ENCODE data around the gene PSMG3.
"Not testable (repeated sequence)": the region's sequence is repeated elsewhere in the genome, so short reads cannot be mapped to it uniquely, and the experiment has no call there.

Gene PSMG3

GRCh38 chr7:1596181-1597043 lies 26.6 kb upstream of the PSMG3 start:
- DNase-seq (ENCODE audit: low read depth) = no peak

- DNase-seq (ENCODE audit: low read depth) = no peak
Observed at GRCh38 chr7:1595636-1596035, 25.8 kb upstream of the PSMG3 start.

- DNase-seq (ENCODE audit: low read depth) = no peak
Observed at GRCh38 chr7:1595027-1595426, 25.2 kb upstream of the PSMG3 start.

GRCh38 chr7:1593904-1594421 lies 24.1 kb upstream of the PSMG3 start:
- no peak for DNase-seq (ENCODE audit: low read depth)

- no peak for DNase-seq (ENCODE audit: low read depth)
Observed at GRCh38 chr7:1593091-1593866, 23.4 kb upstream of the PSMG3 start.

- no peak for DNase-seq (ENCODE audit: low read depth)
Observed at GRCh38 chr7:1592299-1592871, 22.6 kb upstream of the PSMG3 start.

- no peak for DNase-seq (ENCODE audit: low read depth)
Observed at GRCh38 chr7:1591876-1592275, 22.0 kb upstream of the PSMG3 start.

- no peak for DNase-seq (ENCODE audit: low read depth)
Observed at GRCh38 chr7:1591396-1591795, 21.6 kb upstream of the PSMG3 start.

GRCh38 chr7:1590887-1591286 lies 21.1 kb upstream of the PSMG3 start:
- no peak for DNase-seq (ENCODE audit: low read depth)

GRCh38 chr7:1590476-1590875 lies 20.6 kb upstream of the PSMG3 start:
- no peak for DNase-seq (ENCODE audit: low read depth)

- no peak for DNase-seq (ENCODE audit: low read depth)
Observed at GRCh38 chr7:1588978-1589377, 19.1 kb upstream of the PSMG3 start.

- no peak for DNase-seq (ENCODE audit: low read depth)
Observed at GRCh38 chr7:1587738-1588137, 17.9 kb upstream of the PSMG3 start.

GRCh38 chr7:1586827-1587705 lies 17.2 kb upstream of the PSMG3 start:
- no peak for DNase-seq (ENCODE audit: low read depth)

- DNase-seq (ENCODE audit: low read depth) = no peak
Observed at GRCh38 chr7:1586126-1586826, 16.4 kb upstream of the PSMG3 start.

- DNase-seq (ENCODE audit: low read depth) = no peak
Observed at GRCh38 chr7:1585142-1585981, 15.5 kb upstream of the PSMG3 start.

GRCh38 chr7:1584700-1585099 lies 14.9 kb upstream of the PSMG3 start:
- no peak for DNase-seq (ENCODE audit: low read depth)

- DNase-seq (ENCODE audit: low read depth) = not testable (repeated sequence)
Observed at GRCh38 chr7:1583241-1583930, 13.6 kb upstream of the PSMG3 start.

- no peak for DNase-seq (ENCODE audit: low read depth)
Observed at GRCh38 chr7:1580422-1581030, 10.7 kb upstream of the PSMG3 start.

Measured in stimulated activated CD8-positive, alpha-beta memory T cell treated with anti-CD3 and anti-CD28 coated beads, Interleukin-12 subunit alpha, Interleukin-12 subunit beta, amount 100 ng/mL, for 1 hour (primary cell).